Left ventricle myocardium inferior (tissue), 1 donor: ENCODE measurements around the gene ST6GALNAC3. TPM values are rescaled to one million over a fixed set of nuclear protein-coding genes. Genes with fewer than 3 reads are reported as not detected.

Experiments
- DNase-seq: peaks from one replicate; pipeline ENCODE4 v3.0.0-alpha.2; 2020
- H3K27ac ChIP-seq: fragments of 200-600 bp; replicated peaks from 2 replicates; pipeline ENCODE4 v1.8.0; 2021
- H3K27me3 ChIP-seq: fragments of 200-600 bp; 2 replicates; pipeline ENCODE4 v1.8.0; 2021; ENCODE audit warnings: low read depth
- H3K36me3 ChIP-seq: fragments of 200-600 bp; 2 replicates; pipeline ENCODE4 v1.8.0; 2021
- H3K4me1 ChIP-seq: fragments of 200-600 bp; 2 replicates; pipeline ENCODE4 v1.8.0; 2021
- H3K4me3 ChIP-seq: fragments of 200-600 bp; 2 replicates; pipeline ENCODE4 v1.8.0; 2021; ENCODE audit warnings: mild to moderate bottlenecking, moderate library complexity
- H3K9me3 ChIP-seq: fragments of 200-600 bp; replicated peaks from 2 replicates; pipeline ENCODE4 v1.8.0; 2021
- CTCF ChIP-seq: fragments of 200-600 bp; IDR thresholded peaks from 2 replicates; pipeline ENCODE4 v1.8.0; 2021; ENCODE audit warnings: antibody characterized with exemption, mild to moderate bottlenecking, borderline replicate concordance
- intact Hi-C: fragments of 100-400 bp; cut with micrococcal nuclease; formaldehyde crosslinking; loops from one replicate; pipeline ENCODE4 v1.11.0; 2022
- total RNA-seq: library from RNA; stranded (reverse); fragmentation: NEBNext Ultra II Directional; extraction: Animal tissue kit (Norgen Biotek cat#: 25700); gene quantifications from one replicate; pipeline ENCODE4 v1.2.1, GENCODE V29; 2021
- donor health status: DM: no; HTN: yes; CAD: no; lungs with severe emphysema.

ST6GALNAC3 gene
- total RNA-seq, 1 donor from 2014 or later: 4.5 TPM

GRCh38 chr1:76547916-76548315, 473.4 kb downstream of the ST6GALNAC3 start:
- DNase-seq: no peak
- Histone ChIP-seq H3K4me3 (no peak overlapping the region), H3K36me3 (no peaks in the 10 kb centered on the region), H3K4me1 (no peaks in the 10 kb centered on the region), H3K27me3 (no peaks in the 10 kb centered on the region), H3K9me3 (no peaks in the 10 kb centered on the region), H3K27ac (no peak overlapping the region)
- TF ChIP-seq CTCF: no peak
- intact Hi-C loops: no loop called here

GRCh38 chr1:76548513-76549100, 474.1 kb downstream of the ST6GALNAC3 start:
- no peaks in the 10 kb centered on the region for H3K27me3 ChIP-seq
- no peak for TF ChIP-seq CTCF

GRCh38 chr1:76554283-76554682, 479.7 kb downstream of the ST6GALNAC3 start:
- Histone ChIP-seq H3K27me3 (no peaks in the 10 kb centered on the region), H3K36me3 (no peaks in the 10 kb centered on the region), H3K9me3 (no peaks in the 10 kb centered on the region), H3K27ac (no peak overlapping the region), H3K4me1 (no peaks in the 10 kb centered on the region), H3K4me3 (no peak overlapping the region)
- no peak for TF ChIP-seq CTCF
- intact Hi-C loops: no loop called here
- DNase-seq: no peak

More at GRCh38 chr1:76548513-76549100, 474.1 kb downstream of the ST6GALNAC3 start:
- intact Hi-C loops: no loop called here
- Histone ChIP-seq H3K27ac (no peak overlapping the region), H3K36me3 (no peaks in the 10 kb centered on the region), H3K4me3 (no peak overlapping the region), H3K4me1 (no peaks in the 10 kb centered on the region), H3K9me3 (no peaks in the 10 kb centered on the region)
- DNase-seq: no peak

GRCh38 chr1:76562292-76562691, 487.7 kb downstream of the ST6GALNAC3 start:
- H3K9me3 ChIP-seq: no peaks in the 10 kb centered on the region
- no peaks in the 10 kb centered on the region for H3K4me1 ChIP-seq
- intact Hi-C loops: no loop called here
- no peak for TF ChIP-seq CTCF
- no peaks in the 10 kb centered on the region for H3K27me3 ChIP-seq
- no peak for DNase-seq
- H3K4me3 ChIP-seq: no peak overlapping the region
- no peak overlapping the region for H3K27ac ChIP-seq
- no peaks in the 10 kb centered on the region for H3K36me3 ChIP-seq

- intact Hi-C loops: no loop called here
- Histone ChIP-seq H3K27me3 (no peaks in the 10 kb centered on the region), H3K27ac (no peak overlapping the region), H3K9me3 (no peaks in the 10 kb centered on the region), H3K4me1 (no peaks in the 10 kb centered on the region), H3K36me3 (no peaks in the 10 kb centered on the region), H3K4me3 (no peak overlapping the region)
- DNase-seq: no peak
- TF ChIP-seq CTCF: no peak
Measured at GRCh38 chr1:76568573-76569238, 494.2 kb downstream of the ST6GALNAC3 start.
